Medulla oblongata (tissue), 1 donor: ENCODE results near the gene SLC22A23.

Source experiments
- DNase-seq: peaks from one replicate; pipeline ENCODE4 v3.0.0-alpha.2; 2015; ENCODE audit errors: extremely low spot score

The SLC22A23 gene

DNA sequence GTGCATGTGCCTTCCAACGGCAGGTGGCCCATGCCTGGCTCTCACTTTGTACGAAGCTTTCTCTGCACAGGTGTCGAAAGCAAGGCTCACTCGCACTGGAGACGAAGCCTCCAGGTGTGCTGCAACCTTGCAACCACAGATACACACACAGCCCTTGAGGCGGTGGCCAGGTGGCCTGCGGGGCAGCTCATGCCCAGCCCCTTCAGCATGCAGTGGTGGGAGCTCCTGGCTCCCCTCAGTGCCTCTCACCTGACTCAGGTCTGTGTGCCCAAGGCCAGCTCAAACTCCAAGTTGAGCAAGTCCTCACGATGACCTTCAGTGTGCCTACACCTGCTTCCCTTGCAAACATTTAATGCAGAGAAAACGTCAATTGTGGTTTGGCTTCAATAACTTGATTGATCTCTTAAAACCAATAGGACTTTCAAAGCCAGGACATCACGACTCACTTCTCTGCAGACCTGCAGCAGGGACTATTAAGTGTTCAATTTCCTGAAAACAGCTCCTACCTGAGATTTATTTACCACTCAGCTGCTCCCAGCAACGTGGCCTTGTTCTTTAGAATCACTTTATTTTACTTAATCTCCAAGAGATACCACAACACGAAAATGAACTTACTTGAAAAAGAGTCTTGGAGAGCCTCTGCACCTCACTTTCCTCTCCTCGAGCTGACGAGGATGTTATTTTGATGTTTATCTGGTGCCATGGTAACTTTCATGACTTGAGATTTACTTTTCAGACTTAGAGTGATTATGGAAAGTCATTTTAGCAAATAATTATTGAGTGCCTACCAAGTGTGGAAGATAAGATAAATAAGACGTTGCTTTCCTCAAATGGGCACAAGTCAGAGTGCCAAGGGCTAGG, 86.3 kb downstream of the SLC22A23 start:
- no peak for DNase-seq

DNA sequence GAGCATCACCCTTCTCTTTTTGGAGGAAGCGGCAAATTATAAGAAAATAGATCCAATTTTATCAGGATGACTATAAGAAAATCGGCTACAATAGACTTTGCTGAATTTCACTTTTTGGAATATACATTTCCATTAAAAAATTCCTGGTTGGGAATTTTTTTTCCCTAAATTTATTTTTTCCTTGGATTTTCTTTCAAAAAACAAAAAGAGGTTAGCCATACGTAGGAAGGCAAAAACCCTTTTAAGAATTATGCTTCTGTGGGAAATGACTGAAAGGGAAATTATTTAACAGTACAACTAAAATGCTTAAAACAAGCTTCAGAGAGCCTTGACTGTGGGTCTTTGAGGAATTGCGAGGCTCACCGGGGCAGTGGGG, 86.9 kb downstream of the SLC22A23 start:
- no peak for DNase-seq

DNA sequence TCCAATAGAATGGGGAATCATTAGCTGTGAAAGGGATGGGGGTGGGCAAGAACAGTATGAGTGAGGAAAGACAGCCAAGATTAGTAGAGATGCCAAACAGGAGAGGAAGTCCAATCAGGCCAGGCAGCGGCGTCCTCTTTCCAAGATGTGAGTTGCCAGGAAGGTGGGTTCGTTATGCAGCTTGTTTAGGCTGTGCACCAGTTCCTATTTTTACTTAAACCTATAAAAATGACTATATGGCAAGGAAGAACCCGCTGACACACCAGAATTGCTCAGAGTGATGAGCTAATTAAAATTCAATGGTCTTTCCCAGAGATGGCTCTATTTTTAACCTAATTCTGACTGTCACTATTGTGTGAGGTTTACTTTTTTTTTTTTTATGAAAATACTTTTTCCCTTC, 88.2 kb downstream of the SLC22A23 start:
- no peak for DNase-seq

DNA sequence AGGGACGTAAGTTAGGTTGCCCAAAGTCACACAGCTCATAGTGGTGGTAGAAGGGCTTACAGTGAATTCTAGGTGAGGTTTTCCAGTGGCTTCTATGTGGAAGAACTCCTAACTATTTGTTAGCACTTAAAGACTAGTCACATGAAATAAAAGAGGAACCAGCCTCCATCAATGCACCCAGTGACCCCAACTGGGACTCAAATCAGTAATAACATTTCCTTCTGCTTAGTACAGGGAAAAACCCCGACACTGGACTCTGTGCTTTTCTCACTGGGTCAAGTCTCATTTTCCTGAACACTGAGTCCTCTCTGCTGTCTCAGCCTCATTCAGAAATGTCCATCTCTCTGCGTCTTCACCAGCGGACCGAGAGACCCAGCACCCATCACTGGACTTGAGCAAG, 89.2 kb downstream of the SLC22A23 start:
- DNase-seq: peak; percentile 67

DNA sequence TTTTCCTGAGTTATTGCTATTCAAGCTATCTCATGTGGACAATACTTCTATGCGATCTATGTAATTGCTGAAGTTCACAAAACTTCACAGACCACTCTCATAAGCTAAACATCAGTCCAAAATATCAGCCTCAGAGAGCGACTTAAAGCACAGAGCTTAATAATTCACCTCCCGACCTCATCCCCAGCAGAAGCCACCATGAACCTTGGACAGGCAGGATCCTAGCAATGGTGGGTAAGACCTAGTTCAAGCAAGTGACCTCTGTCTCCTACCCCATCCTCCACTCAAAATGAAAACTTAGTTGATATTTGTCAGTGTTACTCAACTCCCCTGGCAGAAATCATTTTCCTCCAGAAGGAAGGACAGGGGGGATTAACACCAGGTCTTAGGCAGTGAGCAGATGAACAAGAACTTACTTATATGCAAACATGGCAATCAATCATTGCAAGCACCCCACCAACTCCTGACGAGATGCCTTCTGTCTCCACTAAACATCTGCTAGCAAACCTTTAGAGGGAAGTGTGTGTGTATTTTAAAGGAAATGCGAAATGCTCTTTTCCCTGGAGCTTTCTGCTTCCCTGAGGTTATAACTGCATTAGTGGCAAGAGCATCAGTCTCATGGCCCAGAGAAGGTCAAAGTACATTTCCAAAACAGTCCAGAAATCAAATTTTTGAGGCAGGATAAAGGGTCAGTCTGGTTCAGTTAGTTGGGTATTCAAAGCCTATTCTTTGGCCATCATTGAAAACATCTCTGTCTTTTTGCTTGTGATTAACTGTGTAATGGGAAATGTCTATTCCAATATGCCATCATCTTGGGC, 90.0 kb downstream of the SLC22A23 start:
- no peak for DNase-seq

DNA sequence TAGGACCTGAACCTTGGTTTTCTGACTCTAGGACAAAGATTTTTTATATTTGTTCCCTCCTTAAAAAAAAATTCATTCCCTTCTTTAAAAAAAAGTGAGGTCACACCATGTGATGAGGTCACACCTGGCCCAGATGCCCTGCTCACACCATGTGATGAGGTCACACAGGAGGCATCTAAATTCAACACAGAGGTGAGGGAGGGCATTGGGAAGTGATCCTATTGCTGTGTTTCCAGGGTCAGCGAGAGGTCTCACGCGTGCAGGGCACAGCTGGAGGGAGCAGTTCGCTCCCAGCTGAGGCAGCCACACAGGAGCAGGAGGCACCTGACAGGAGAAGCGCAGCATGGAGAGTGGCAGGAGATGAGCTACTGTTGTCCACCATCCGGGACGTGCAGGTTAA, 92.5 kb downstream of the SLC22A23 start:
- no peak for DNase-seq

DNA sequence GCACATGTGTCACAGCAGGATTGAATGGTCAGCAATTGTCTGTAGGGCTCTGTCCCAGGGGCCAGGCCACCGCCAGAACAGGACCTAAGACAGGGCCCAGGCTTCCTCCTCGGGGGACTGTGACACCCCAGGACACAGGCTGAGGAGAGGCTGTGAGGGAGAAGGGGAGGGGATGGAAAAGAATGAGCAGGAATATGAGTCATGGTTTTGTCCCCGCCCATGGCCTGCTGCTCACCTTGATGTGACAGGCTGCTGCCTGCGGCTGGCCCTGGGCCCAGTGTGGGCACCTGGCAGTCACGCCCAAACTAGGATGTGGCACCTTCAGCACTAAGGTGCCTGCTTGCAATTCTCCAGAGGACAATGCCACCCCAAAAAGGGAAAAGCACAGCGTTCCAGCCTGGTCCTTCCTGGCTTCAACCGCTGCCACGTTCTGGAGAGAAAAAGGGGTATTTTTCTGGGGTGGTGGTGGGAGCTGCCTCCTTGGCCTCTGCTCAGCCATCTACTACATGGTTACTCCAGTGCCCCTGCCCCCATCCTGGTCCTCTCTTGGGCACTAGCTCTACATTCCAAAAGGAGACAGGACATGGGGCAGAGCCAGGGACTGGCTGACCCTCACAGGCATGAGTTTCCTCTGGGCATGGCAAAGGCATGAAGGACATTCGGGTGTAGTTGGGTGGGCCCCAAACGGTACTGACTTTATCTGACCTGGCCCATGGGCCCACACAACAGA, 93.4 kb downstream of the SLC22A23 start:
- DNase-seq: no peak

DNA sequence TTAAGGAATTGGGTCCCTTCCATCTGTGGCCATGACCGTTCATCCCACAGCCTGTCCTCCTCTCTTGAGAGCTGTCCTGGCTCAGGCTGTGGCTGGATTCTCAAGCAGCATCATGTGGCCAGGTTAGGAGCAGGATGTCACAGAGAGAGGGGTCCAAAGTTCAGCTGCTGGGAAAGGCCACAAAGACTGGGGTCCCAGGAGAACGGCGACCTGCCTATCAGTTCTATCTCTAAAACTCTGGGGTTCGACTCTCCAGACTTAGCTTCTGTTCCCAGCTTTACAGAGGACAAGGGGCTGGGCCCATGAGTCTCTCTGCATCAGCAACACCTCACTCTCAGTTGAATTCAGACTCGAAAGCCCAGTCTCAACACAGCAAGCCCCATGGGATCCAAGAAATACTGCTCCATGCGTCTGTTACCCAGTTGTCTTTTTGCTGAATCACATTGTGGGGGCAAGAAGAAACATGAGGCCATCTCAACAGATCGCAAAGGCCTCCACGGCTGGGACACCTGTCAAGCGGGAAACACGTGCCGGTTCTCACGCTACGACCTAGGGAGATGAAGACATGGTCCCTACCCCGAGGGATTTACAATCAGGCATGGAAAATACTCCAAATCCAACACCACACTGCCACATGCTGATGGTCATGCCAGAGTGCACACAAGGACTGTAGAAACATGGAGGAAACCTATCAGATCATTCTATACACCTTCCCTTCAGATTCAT, 95.4 kb downstream of the SLC22A23 start:
- no peak for DNase-seq

DNA sequence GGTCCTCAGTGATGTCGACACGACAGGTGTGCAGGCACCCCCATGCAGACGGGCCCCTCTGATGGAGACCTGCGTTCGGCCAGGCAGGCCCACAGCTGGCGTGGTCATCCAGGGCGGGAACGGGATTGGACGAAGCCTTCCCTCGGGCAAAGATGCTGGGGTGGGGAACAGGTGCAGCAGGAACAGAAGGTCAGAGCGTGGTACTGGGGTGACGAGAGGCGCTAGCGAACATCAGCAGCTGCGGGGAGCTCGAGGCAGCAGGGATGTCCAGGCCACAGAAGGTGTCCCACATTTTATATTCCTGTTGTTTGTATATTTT, 96.2 kb downstream of the SLC22A23 start:
- DNase-seq: no peak

DNA sequence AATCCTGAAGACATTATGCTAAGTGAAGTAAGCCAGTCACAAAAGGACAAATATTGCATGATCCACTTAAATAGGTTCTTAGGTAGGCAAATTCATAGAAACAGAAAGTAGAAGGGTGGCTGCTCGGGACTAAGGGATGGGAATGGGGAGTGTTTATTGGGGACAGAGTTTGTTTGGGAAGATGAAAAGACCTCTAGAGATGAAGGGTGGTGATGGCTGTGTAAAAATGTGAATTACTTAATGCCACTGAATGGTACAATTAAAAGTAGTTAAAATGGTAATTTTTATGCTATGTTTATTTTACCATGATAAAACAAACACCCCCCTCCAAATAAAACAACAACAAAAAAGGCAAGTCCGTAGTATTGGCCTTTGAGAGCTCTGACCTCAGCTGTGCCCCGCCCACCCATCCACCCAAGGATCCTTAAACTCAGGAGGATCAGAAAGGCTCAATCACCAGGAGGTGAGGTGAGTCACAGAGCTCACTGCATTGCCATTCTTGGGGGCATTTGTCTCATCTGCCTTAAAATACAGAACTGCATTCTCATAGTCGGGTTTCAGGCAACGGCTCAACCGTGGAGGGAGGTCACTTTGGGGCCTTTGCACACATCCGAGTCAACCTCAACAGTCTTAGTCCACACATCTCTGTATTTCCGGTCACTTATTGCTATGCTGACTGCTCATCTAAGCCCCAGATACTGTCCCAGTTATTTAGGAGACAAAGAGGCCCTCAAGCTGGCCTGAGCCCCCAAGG, 96.7 kb downstream of the SLC22A23 start:
- no peak for DNase-seq

DNA sequence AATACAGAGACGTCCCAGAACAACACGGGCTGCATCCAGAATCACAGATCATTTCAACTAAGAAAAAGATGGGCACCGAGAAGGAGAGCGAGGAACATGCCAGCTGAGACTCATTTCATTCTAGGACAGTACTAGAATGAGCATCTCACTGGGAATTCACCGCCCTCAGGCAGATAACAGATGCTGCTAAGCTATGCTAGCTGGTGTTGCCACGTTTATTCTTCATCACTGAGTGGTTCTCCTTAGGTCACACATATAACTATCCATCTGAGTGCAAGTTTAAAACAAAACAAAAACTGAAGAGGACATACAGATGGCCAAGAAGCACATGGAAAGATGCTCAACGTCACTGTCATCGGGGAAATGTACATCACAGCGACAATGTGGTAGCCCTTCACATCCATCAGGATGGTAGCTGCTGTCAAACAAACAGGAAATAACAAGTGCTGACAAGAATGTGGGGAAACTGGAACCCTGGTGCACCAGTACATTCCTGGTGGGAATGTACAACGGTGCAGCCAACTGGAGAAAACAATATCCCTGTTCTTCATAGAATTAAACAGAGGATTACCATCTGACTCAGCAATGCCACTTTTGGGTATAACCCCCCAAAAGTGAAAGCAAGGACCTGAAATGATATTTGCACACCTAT, 97.6 kb downstream of the SLC22A23 start:
- DNase-seq: no peak

DNA sequence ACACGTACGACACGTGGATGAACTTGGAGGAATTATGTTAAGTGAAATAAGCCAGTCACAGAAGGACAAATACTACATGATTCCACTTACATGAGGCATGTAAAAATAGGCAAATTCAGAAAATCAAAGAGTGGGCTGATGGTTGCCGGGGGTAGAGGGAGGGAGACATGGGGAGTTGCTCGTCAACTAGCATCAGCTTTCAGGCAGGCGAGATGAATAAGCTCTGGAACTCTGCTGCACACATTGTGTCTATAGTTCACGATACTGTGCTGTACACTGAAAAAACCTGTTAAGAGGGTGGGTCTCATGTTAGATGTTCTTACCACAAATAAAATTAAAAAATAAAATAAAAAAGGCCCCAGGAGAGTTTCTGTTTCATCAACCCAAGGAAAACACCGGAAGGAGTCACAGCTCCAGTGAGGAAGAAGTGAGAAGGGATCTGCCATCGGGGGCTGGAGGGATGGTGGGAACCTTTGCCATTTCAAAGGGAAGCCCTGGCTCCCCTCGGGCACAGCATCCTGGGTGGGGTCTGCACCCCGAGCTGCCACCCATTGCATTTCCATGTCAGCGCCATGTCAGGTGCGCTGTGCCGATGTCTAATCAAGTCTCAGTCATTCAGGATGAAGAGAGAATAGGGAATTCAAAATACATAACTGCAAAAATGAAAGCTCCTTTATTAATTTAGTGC, 98.3 kb downstream of the SLC22A23 start:
- no peak for DNase-seq

DNA sequence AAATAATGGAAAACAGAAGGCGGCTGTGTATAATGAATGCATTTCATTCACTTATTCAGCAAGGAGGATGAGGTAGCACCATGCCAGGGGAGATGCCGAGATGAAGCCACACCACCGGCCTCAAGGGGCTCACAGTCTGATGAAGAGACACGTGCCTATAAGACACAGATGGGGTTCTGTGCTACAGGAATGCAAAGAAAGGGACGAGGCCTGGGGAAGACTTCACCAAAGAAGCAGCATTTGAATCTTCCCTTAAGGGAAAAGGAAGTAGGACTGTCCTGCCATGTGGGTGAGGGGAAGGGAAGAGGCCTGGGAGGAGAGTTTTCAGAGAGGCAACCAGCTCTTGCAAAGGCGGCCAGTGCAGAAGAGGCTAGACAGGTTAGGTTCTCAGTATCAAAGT, 99.2 kb downstream of the SLC22A23 start:
- DNase-seq: peak; percentile 64

DNA sequence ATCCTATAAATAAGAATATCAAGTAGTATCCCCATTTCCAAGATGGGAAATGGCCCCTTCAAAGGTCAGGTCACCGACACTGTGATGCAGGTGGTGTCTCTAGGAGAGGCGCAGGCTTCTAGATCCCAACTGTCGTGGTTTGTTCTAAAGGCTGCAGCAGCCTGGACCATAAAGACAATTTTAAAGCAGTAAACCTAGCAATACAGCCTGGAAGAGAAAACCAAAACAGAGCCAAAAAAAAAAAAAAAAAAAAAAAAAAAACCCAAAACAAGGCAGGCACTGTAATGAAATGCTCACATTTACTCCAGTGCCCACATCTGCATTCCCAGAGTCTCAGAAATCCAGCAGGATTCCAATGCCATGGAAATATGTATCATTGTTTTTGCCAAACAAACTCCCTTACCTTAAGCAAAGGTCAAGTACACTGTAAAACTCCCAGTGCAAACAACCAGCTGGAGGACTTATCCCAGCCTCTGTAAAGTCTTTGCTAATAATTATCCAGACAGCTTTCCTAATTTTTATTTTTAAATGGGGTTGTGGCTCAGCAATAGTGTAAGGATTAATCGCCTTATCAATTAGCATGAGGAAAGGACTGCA, 99.9 kb downstream of the SLC22A23 start:
- no peak for DNase-seq

DNA sequence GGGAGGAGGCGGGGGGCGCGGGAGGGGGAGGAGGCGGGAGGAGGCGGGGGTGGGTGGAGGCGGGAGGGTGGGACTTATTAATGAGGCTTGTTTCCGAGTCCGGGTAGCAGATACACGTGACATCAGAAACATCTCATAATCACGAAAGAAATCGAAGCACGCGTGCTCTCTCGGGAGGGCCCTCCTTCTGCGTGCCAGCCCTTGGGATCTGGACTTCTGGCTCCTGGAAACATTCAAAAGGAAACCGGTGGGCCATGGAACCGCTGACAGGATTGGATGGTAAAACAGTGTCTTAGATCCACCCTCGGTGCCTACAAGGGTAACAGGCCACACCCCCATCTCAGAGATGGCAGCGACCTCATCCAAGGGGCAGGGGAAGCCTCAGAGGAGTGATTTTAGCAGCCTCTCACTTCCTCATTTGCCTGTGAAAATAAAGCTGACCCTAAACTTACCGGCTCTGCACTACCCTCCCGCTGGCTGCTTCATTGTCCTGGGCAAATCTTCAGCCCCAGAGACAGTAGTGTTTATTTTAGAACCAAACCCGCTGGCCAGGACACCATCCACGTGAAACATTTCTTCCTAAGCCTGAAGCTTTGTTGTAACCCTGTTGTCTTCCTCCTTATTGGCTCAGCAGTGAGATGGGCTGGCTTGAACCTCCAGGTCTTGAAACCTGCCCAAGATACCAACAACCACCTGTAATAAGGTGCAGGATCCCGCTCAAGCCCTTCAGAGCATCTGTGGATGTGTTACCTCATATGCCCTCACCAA, 100.6 kb downstream of the SLC22A23 start:
- DNase-seq: peak; percentile 93

DNA sequence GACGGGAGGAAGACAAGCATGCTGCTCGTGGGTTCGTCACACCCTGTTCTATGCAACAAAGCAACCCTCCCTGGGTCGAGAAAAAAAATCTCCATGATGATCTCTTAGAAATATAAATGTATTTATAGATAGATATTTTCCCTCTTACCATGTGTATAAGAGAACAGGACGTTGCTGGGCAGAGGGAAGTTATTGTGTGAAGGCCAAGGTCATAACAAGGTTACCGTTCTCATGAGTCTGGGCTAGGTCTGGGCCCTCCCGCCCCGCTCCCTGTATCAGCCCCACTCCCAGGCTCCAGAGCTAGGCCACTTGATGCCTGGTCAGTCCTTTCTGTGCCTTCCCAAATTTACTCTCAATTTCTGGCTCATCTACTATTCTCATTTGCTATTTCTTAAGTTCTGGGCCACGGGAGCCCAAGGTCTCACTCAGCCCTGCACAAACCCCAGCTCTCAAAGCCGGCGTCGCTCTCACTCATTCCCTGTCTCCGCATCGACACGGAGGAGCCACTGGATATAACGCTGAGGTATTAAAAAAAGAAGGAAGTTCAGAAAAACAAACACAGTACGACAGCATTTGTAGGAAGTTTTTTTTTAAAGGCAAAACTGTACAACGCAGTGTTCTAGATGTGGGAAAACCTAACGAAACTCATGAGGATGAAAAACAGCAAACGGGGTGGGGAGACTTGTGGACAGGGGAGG, 101.3 kb downstream of the SLC22A23 start:
- DNase-seq: peak; percentile 77

DNA sequence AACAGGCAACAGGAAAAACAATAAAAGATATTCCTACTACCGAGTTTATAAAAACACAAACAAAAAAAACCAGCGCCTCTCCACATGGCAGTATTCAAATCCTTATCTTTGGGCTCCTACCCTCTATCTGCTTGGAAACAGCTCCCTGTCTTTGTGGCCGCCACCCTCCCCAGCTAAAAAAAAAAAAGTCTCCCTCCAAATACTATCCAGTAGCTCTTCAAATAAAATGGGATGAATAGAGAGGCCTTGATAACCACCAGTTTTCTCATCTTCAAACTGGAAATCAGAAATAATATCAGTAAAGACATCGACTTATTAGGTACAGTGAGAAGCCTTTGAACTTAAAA, 101.9 kb downstream of the SLC22A23 start:
- no peak for DNase-seq

DNA sequence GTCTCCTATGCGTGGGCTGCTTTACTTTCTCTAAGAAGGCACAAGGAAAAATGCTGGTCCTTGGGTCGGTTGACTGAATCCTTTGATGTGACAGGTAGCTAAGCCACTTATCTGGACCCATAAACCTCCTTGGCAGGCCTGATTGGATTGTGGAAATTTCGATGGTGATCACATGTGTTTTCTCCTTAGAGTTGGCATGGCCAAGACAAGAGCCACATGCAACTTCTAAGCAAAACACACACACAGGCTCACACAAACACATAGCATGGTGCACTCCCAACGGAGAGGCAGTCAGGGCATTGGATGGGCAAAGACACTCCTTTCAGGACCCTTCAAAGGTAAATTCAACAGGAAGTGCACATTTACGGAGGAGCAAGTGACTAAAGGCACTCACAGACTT, 102.9 kb downstream of the SLC22A23 start:
- no peak for DNase-seq
